ENCODE data around the gene HYAL3. TPM values are rescaled to one million over a fixed set of nuclear protein-coding genes. Genes with fewer than 3 reads are reported as not detected.

Gene HYAL3
- total RNA-seq, 1 donor from 2014 or later: 3.6 TPM

- no peak for TF ChIP-seq CTCF (IDR thresholded peaks at IDR 0.05; ENCODE audit: unreplicated experiment)
- Mint-ChIP-seq H3K9me3 (ENCODE audit: low read depth) (no peaks in the 10 kb centered on the region), H3K4me1 (ENCODE audit: low read depth) (peaks cover 16% of the 10 kb centered on the region), H3K27ac (no peak overlapping the region), H3K36me3 (ENCODE audit: insufficient read depth) (peaks cover 7% of the 10 kb centered on the region), H3K4me3 (ENCODE audit: low read depth) (peak overlapping the region; percentile 85), H3K27me3 (no peaks in the 10 kb centered on the region)
- DNase-seq (ENCODE audit: low spot score, unreplicated experiment): no peak
Measured at GRCh38 chr3:50326182-50326541, 27.0 kb upstream of the HYAL3 start.

GRCh38 chr3:50325497-50326181 lies 26.4 kb upstream of the HYAL3 start:
- DNase-seq (ENCODE audit: low spot score, unreplicated experiment): no peak
- TF ChIP-seq CTCF (IDR thresholded peaks at IDR 0.05; ENCODE audit: unreplicated experiment): no peak
- Mint-ChIP-seq H3K4me3 (ENCODE audit: low read depth) (no peak overlapping the region), H3K27ac (no peak overlapping the region), H3K9me3 (ENCODE audit: low read depth) (no peaks in the 10 kb centered on the region), H3K36me3 (ENCODE audit: insufficient read depth) (peaks cover 7% of the 10 kb centered on the region), H3K4me1 (ENCODE audit: low read depth) (peaks cover 16% of the 10 kb centered on the region), H3K27me3 (no peaks in the 10 kb centered on the region)

GRCh38 chr3:50325113-50325480 lies 25.9 kb upstream of the HYAL3 start:
- H3K27ac Mint-ChIP-seq: no peak overlapping the region

GRCh38 chr3:50324351-50325112 lies 25.3 kb upstream of the HYAL3 start:
- H3K27ac Mint-ChIP-seq: peak overlapping the region; percentile 73
- no peaks in the 10 kb centered on the region for H3K9me3 Mint-ChIP-seq (ENCODE audit: low read depth)
- peak; percentile 74 for TF ChIP-seq CTCF (IDR thresholded peaks at IDR 0.05; ENCODE audit: unreplicated experiment)
- peaks cover 24% of the 10 kb centered on the region for H3K4me1 Mint-ChIP-seq (ENCODE audit: low read depth)
- peak; percentile 65 for DNase-seq (ENCODE audit: low spot score, unreplicated experiment)
- H3K36me3 Mint-ChIP-seq (ENCODE audit: insufficient read depth): peaks cover 5% of the 10 kb centered on the region
- no peaks in the 10 kb centered on the region for H3K27me3 Mint-ChIP-seq
- peak overlapping the region; percentile 2 for H3K4me3 Mint-ChIP-seq (ENCODE audit: low read depth)

More at GRCh38 chr3:50325113-50325480, 25.9 kb upstream of the HYAL3 start:
- no peak for DNase-seq (ENCODE audit: low spot score, unreplicated experiment)
- Mint-ChIP-seq H3K36me3 (ENCODE audit: insufficient read depth) (peaks cover 7% of the 10 kb centered on the region), H3K4me3 (ENCODE audit: low read depth) (no peak overlapping the region), H3K9me3 (ENCODE audit: low read depth) (no peaks in the 10 kb centered on the region), H3K27me3 (no peaks in the 10 kb centered on the region), H3K4me1 (ENCODE audit: low read depth) (peaks cover 18% of the 10 kb centered on the region)
- TF ChIP-seq CTCF (IDR thresholded peaks at IDR 0.05; ENCODE audit: unreplicated experiment): no peak

- peak overlapping the region; percentile 37 for H3K27ac Mint-ChIP-seq
- no peaks in the 10 kb centered on the region for H3K27me3 Mint-ChIP-seq
- no peak overlapping the region for H3K4me3 Mint-ChIP-seq (ENCODE audit: low read depth)
- peaks cover 12% of the 10 kb centered on the region for H3K36me3 Mint-ChIP-seq (ENCODE audit: insufficient read depth)
- no peak for TF ChIP-seq CTCF (IDR thresholded peaks at IDR 0.05; ENCODE audit: unreplicated experiment)
- peaks cover 30% of the 10 kb centered on the region for H3K4me1 Mint-ChIP-seq (ENCODE audit: low read depth)
- no peak for DNase-seq (ENCODE audit: low spot score, unreplicated experiment)
- no peaks in the 10 kb centered on the region for H3K9me3 Mint-ChIP-seq (ENCODE audit: low read depth)
Measured at GRCh38 chr3:50323614-50324199, 24.5 kb upstream of the HYAL3 start.

Data from progenitor cell of endocrine pancreas (in vitro differentiated cells).